H9 (cell line): Measurements from ENCODE around the gene SH3GL2. TPM values are rescaled to one million over a fixed set of nuclear protein-coding genes. Genes with fewer than 3 reads are reported as not detected.

Experiments
- DNase-seq: peaks from one replicate; pipeline ENCODE4 v3.0.0-alpha.2; 2017
- H2AFZ ChIP-seq: one replicate; pipeline ENCODE4 v1.6.1; 2013; ENCODE audit warnings: mild to moderate bottlenecking, low read length, control low read depth, moderate library complexity
- H2AK5ac ChIP-seq: 2 replicates; pipeline ENCODE4 v1.6.1; 2013; ENCODE audit warnings: low read length, control low read depth, mixed read lengths; ENCODE audit not compliant: insufficient read length
- H2BK120ac ChIP-seq: one replicate; pipeline ENCODE4 v1.6.1; 2013; ENCODE audit warnings: low read depth, mild to moderate bottlenecking, low read length, control low read depth, inconsistent platforms; ENCODE audit not compliant: poor library complexity, severe bottlenecking
- H2BK12ac ChIP-seq: 2 replicates; pipeline ENCODE4 v1.6.1; 2013; ENCODE audit warnings: low read length, control low read depth, mixed read lengths, low read depth; ENCODE audit not compliant: insufficient read length
- H2BK15ac ChIP-seq: 2 replicates; pipeline ENCODE4 v1.6.1; 2013; ENCODE audit warnings: low read depth, low read length, control low read depth
- H2BK20ac ChIP-seq: one replicate; pipeline ENCODE4 v1.6.1; 2013; ENCODE audit warnings: low read depth, mild to moderate bottlenecking, low read length, control low read depth, inconsistent platforms; ENCODE audit not compliant: poor library complexity, severe bottlenecking
- H2BK5ac ChIP-seq: 2 replicates; pipeline ENCODE4 v1.6.1; 2013; ENCODE audit warnings: low read length, control low read depth, mixed read lengths; ENCODE audit not compliant: insufficient read length
- H3K14ac ChIP-seq: 2 replicates; pipeline ENCODE4 v1.6.1; 2013; ENCODE audit warnings: low read length, control low read depth; ENCODE audit not compliant: insufficient read depth
- H3K18ac ChIP-seq: 2 replicates; pipeline ENCODE4 v1.6.1; 2013; ENCODE audit warnings: low read depth, mild to moderate bottlenecking, mixed read lengths, low read length, control low read depth; ENCODE audit not compliant: insufficient read length
- H3K23ac ChIP-seq: 2 replicates; pipeline ENCODE4 v1.6.1; 2013; ENCODE audit warnings: low read length, control low read depth, mixed read lengths, low read depth; ENCODE audit not compliant: insufficient read length
- H3K23me2 ChIP-seq: 2 replicates; pipeline ENCODE4 v1.6.1; 2013; ENCODE audit warnings: low read depth, mild to moderate bottlenecking, mixed read lengths, low read length, control low read depth; ENCODE audit not compliant: insufficient read length, poor library complexity, severe bottlenecking
- H3K27ac ChIP-seq: 2 replicates; pipeline ENCODE4 v1.5.1; 2013; ENCODE audit warnings: low read length, control low read depth, mixed read lengths, low read depth; ENCODE audit not compliant: insufficient read length
- H3K27me3 ChIP-seq: 2 replicates; pipeline ENCODE4 v1.6.1; 2013; ENCODE audit warnings: low read length, control low read depth, inconsistent platforms; ENCODE audit not compliant: insufficient read depth
- H3K4ac ChIP-seq: 2 replicates; pipeline ENCODE4 v1.6.1; 2013; ENCODE audit warnings: low read depth, mild to moderate bottlenecking, control low read depth, inconsistent platforms, low read length, moderate library complexity
- H3K4me1 ChIP-seq: 2 replicates; pipeline ENCODE4 v1.6.1; 2013; ENCODE audit warnings: low read length, control low read depth, inconsistent platforms; ENCODE audit not compliant: insufficient read depth
- H3K4me2 ChIP-seq: 2 replicates; pipeline ENCODE4 v1.6.1; 2013; ENCODE audit warnings: low read length, control low read depth, mixed read lengths; ENCODE audit not compliant: insufficient read length, insufficient read depth
- H3K56ac ChIP-seq: 2 replicates; pipeline ENCODE4 v1.6.1; 2013; ENCODE audit warnings: low read depth, mild to moderate bottlenecking, mixed read lengths, low read length, control low read depth; ENCODE audit not compliant: insufficient read length
- H3K79me1 ChIP-seq: 2 replicates; pipeline ENCODE4 v1.6.1; 2013; ENCODE audit warnings: low read depth, mild to moderate bottlenecking, moderate library complexity, low read length, control low read depth, inconsistent platforms; ENCODE audit not compliant: insufficient read depth, poor library complexity, severe bottlenecking
- H3K79me2 ChIP-seq: 2 replicates; pipeline ENCODE4 v1.6.1; 2013; ENCODE audit warnings: low read length, control low read depth, inconsistent platforms; ENCODE audit not compliant: insufficient read depth
- H3K9ac ChIP-seq: 2 replicates; pipeline ENCODE4 v1.6.1; 2013; ENCODE audit warnings: low read length, control low read depth, mixed read lengths; ENCODE audit not compliant: insufficient read length; ENCODE audit errors: extremely low read depth
- H3K9me3 ChIP-seq: one replicate; pipeline ENCODE4 v1.6.1; 2013; ENCODE audit warnings: low read depth, low read length, inconsistent platforms; ENCODE audit not compliant: control insufficient read depth
- H3T11ph ChIP-seq: one replicate; pipeline ENCODE4 v1.6.1; 2013; ENCODE audit warnings: mild to moderate bottlenecking, low read length, control low read depth, inconsistent platforms
- H4K20me1 ChIP-seq: one replicate; pipeline ENCODE4 v1.6.1; 2013; ENCODE audit not compliant: control insufficient read depth, insufficient read length, insufficient read depth
- H4K5ac ChIP-seq: 2 replicates; pipeline ENCODE4 v1.6.1; 2013; ENCODE audit warnings: low read depth, mild to moderate bottlenecking, mixed read lengths, low read length, control low read depth; ENCODE audit not compliant: insufficient read length
- H4K8ac ChIP-seq: replicated peaks from 2 replicates; pipeline ENCODE4 v1.6.1; 2013; ENCODE audit warnings: low read length, control low read depth, mixed read lengths, low read depth; ENCODE audit not compliant: insufficient read length
- H4K91ac ChIP-seq: 2 replicates; pipeline ENCODE4 v1.6.1; 2013; ENCODE audit warnings: low read depth, mild to moderate bottlenecking, moderate library complexity, mixed read lengths, low read length, control low read depth; ENCODE audit not compliant: insufficient read length
- H3K27ac Mint-ChIP-seq, 3 experiments: 2 replicates in 2 of 3; 3 replicates in 1 of 3; pipeline ENCODE4 v1.8.0; 2020 to 2021; ENCODE audit warnings: mixed read lengths in 3 of 3, mild to moderate bottlenecking in 1 of 3, moderate library complexity in 1 of 3
- H3K27me3 Mint-ChIP-seq: 2 replicates; pipeline ENCODE4 v1.8.0; 2021; ENCODE audit warnings: low read depth, mild to moderate bottlenecking, moderate library complexity, mixed read lengths
- H3K36me3 Mint-ChIP-seq, 3 experiments: 2 replicates in 2 of 3; 3 replicates in 1 of 3; pipeline ENCODE4 v1.8.0; 2020 to 2021; ENCODE audit warnings: low read depth in 3 of 3, mixed read lengths in 3 of 3; ENCODE audit not compliant: insufficient read depth in 1 of 3
- H3K4me1 Mint-ChIP-seq, 2 experiments: 2 replicates each; pipeline ENCODE4 v1.8.0; 2020; ENCODE audit warnings: mixed read lengths in 2 of 2
- H3K4me3 Mint-ChIP-seq, 2 experiments: 2 replicates in 1 of 2; 3 replicates in 1 of 2; pipeline ENCODE4 v1.8.0; 2020 to 2021; ENCODE audit warnings: mild to moderate bottlenecking in 2 of 2, mixed read lengths in 2 of 2, moderate library complexity in 1 of 2
- H3K9me3 Mint-ChIP-seq, 2 experiments: 2 replicates in 1 of 2; 3 replicates in 1 of 2; pipeline ENCODE4 v1.8.0; 2020; ENCODE audit warnings: mild to moderate bottlenecking in 2 of 2, mixed read lengths in 2 of 2, moderate library complexity in 1 of 2
- WGBS: extraction: QIAGEN DNeasy Blood & Tissue Kit; methylation state at CpG from one replicate; pipeline ENCODE4 v1.1.7; 2013; ENCODE audit warnings: missing lambda C conversion rate, low lambda C conversion rate, mixed read lengths; ENCODE audit not compliant: insufficient read length; ENCODE audit errors: extremely low coverage; 5-methylcytosine and 5-hydroxymethylcytosine counted together
- total RNA-seq: library from RNA; stranded (reverse); gene quantifications from 2 replicates; pipeline ENCODE4 v1.2.1, GENCODE V29; 2021
- TF ChIP-seq, protein P1 (sequence below): fragments of 200-600 bp; sonication (generic); conservative IDR thresholded peaks from 3 replicates; pipeline ENCODE4 v1.8.0; 2021; ENCODE audit warnings: antibody characterized with exemption, mild to moderate bottlenecking

Gene SH3GL2
- total RNA-seq, 1 experiment from 2014 or later: 6.5 TPM

DNA sequence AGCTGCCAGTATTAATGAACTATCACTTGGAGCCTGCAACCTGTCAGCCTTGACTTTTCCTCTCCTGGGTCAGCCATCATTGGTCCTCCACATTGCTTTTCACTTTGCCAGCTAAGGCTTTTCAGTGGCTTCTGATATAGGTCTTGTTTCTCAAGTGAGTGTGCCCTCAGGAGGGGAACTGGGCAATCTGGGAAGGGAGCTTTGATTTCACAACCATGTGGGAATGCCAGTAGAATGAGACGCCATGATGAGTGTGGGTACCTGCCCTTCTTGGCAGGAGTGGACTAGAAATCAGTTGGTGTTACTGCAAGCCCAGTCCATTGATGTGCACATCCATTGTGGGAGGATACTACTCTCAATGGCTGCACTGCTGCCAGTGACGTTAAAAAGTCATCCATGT, 54.1 kb downstream of the SH3GL2 start:
- Histone ChIP-seq H4K20me1 (no peaks in the 10 kb centered on the region), H3K14ac (no peak overlapping the region), H4K5ac (no peak overlapping the region), H3K4ac (no peak overlapping the region), H3K23ac (no peak overlapping the region), H3K79me2 (no peaks in the 10 kb centered on the region), H3K4me1 (peaks cover 5% of the 10 kb centered on the region), H3K9ac (no peak overlapping the region), H2BK20ac (no peak overlapping the region), H2BK120ac (no peak overlapping the region), H2AK5ac (no peak overlapping the region), H2BK15ac (no peak overlapping the region), H3K27ac (no peak overlapping the region), H2AFZ (no peak overlapping the region), H3T11ph (no peak overlapping the region), H2BK5ac (no peak overlapping the region), H3K4me2 (no peak overlapping the region), H2BK12ac (no peak overlapping the region), H4K8ac (no peak overlapping the region), H3K18ac (no peak overlapping the region), H3K56ac (no peak overlapping the region), H3K79me1 (no peaks in the 10 kb centered on the region), H3K27me3 (no peaks in the 10 kb centered on the region), H4K91ac (no peak overlapping the region), H3K23me2 (no peaks in the 10 kb centered on the region), H3K9me3 (no peaks in the 10 kb centered on the region)
- no peaks in the 10 kb centered on the region; the same call in 1 of the 2 replicates for H3K27me3 Mint-ChIP-seq
- H3K36me3 Mint-ChIP-seq: no peaks in the 10 kb centered on the region
- H3K27ac Mint-ChIP-seq: no peak overlapping the region
- H3K9me3 Mint-ChIP-seq: no peaks in the 10 kb centered on the region
- H3K4me3 Mint-ChIP-seq: no peak overlapping the region
- DNase-seq: no peak
- peaks cover 0 to 6% of the 10 kb centered on the region in 2 experiments; a peak in 2 of 4 replicates for H3K4me1 Mint-ChIP-seq
- no CpG with 5 or more reads among the region's 2 CpGs for WGBS
- TF ChIP-seq, protein P1, sequence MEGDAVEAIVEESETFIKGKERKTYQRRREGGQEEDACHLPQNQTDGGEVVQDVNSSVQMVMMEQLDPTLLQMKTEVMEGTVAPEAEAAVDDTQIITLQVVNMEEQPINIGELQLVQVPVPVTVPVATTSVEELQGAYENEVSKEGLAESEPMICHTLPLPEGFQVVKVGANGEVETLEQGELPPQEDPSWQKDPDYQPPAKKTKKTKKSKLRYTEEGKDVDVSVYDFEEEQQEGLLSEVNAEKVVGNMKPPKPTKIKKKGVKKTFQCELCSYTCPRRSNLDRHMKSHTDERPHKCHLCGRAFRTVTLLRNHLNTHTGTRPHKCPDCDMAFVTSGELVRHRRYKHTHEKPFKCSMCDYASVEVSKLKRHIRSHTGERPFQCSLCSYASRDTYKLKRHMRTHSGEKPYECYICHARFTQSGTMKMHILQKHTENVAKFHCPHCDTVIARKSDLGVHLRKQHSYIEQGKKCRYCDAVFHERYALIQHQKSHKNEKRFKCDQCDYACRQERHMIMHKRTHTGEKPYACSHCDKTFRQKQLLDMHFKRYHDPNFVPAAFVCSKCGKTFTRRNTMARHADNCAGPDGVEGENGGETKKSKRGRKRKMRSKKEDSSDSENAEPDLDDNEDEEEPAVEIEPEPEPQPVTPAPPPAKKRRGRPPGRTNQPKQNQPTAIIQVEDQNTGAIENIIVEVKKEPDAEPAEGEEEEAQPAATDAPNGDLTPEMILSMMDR: no peak
